HL-60 (cell line): ENCODE results near the gene EGFR.

Source experiments
- CTCF ChIP-seq: IDR thresholded peaks from one replicate; pipeline ENCODE4 v1.5.1; 2011; ENCODE audit warnings: low read length, control low read depth, inconsistent platforms; ENCODE audit not compliant: insufficient read depth
- GABPA ChIP-seq: IDR thresholded peaks from 2 replicates; pipeline ENCODE4 v1.6.1; 2012; ENCODE audit warnings: low read depth
- POLR2AphosphoS5 ChIP-seq: IDR thresholded peaks from 2 replicates; pipeline ENCODE4 v1.6.1; 2012; ENCODE audit warnings: low read depth
- TF ChIP-seq, protein P1 (sequence below): IDR thresholded peaks from 2 replicates; pipeline ENCODE4 v1.6.1; 2012; ENCODE audit warnings: low read depth; ENCODE audit not compliant: insufficient replicate concordance

GRCh38 chr7:54987772-54988171 is 31.0 kb upstream of the EGFR start:
- TF ChIP-seq CTCF (no peak), POLR2AphosphoS5 (no peak), GABPA (no peak)
- TF ChIP-seq, protein P1, sequence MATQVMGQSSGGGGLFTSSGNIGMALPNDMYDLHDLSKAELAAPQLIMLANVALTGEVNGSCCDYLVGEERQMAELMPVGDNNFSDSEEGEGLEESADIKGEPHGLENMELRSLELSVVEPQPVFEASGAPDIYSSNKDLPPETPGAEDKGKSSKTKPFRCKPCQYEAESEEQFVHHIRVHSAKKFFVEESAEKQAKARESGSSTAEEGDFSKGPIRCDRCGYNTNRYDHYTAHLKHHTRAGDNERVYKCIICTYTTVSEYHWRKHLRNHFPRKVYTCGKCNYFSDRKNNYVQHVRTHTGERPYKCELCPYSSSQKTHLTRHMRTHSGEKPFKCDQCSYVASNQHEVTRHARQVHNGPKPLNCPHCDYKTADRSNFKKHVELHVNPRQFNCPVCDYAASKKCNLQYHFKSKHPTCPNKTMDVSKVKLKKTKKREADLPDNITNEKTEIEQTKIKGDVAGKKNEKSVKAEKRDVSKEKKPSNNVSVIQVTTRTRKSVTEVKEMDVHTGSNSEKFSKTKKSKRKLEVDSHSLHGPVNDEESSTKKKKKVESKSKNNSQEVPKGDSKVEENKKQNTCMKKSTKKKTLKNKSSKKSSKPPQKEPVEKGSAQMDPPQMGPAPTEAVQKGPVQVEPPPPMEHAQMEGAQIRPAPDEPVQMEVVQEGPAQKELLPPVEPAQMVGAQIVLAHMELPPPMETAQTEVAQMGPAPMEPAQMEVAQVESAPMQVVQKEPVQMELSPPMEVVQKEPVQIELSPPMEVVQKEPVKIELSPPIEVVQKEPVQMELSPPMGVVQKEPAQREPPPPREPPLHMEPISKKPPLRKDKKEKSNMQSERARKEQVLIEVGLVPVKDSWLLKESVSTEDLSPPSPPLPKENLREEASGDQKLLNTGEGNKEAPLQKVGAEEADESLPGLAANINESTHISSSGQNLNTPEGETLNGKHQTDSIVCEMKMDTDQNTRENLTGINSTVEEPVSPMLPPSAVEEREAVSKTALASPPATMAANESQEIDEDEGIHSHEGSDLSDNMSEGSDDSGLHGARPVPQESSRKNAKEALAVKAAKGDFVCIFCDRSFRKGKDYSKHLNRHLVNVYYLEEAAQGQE = no peak
